NCI-H1694 treated with DMSO at 0.1 percent for 48 hours (cell line): ENCODE results near the gene RASA4B.

Experiments
- DNase-seq: peaks from one replicate; lab custom pipeline; 2025; lab: John Stamatoyannopoulos, UW

RASA4B gene

DNA sequence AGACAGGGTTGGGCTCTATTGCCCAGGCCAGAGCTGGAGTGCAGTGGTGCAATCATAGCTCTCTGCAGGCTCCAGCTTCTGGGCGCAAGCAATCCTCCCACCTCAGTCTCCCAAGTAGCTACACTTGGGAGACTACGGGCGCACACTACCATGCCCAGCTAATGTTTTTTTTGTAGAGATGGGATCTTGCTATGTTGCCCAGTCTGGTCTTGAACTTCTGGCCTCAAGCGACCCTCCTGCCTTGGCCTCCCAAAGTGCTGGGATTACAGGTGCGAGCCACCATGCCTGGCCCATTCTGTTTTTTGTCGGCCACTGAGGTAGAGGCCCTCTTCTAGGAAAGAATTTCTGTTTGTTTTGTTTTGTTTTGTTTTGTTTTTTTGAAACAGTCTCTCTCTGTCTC, 65.1 kb downstream of the RASA4B start:
- no peak for DNase-seq

GRCh38 chr7:102451371-102452054, 66.1 kb downstream of the RASA4B start:
- no peak for DNase-seq

GRCh38 chr7:102450242-102450641, 67.3 kb downstream of the RASA4B start:
- DNase-seq = peak; percentile 18

DNA sequence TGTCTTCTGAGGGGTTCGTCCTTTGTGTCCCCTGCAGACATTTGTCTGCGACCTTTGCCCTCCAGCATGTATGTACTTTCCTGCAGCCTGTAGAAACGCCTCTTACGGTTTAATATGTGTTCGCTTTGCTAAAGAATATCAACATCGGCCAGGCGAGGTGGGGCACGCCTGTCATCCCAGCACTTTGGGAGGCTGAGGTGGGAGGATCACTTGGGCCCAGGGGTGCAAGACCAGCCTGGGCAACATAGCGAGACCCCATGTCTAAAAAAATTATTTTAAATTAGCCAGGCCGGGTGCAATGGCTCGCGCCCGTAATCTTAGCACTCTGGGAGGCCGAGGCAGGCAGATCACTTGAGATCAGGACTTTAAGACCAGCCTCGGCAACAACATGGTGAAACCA, 68.4 kb downstream of the RASA4B start:
- no peak for DNase-seq

DNA sequence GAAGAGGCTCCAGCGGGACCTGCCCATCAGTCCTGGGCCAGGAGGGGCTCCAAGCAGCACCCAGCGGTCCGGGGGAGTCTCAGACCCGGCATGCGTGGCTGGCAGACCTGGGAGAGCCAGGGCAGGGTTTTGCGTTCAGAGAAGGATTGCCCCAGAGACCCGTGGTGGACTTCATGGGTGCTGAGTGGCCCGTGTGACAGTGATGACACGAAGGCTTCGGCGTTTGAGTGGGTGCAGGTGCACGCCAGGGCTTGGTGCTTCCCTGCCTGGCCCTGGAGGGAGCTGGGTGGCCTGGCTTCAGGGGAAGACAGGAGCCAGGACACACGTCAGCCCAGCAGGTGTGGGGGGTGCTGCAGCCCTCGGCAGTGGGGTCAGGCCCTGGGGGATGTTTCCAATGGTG, 70.3 kb downstream of the RASA4B start:
- DNase-seq = no peak

- no peak for DNase-seq
Measured at GRCh38 chr7:102446387-102447156, 71.0 kb downstream of the RASA4B start.

DNA sequence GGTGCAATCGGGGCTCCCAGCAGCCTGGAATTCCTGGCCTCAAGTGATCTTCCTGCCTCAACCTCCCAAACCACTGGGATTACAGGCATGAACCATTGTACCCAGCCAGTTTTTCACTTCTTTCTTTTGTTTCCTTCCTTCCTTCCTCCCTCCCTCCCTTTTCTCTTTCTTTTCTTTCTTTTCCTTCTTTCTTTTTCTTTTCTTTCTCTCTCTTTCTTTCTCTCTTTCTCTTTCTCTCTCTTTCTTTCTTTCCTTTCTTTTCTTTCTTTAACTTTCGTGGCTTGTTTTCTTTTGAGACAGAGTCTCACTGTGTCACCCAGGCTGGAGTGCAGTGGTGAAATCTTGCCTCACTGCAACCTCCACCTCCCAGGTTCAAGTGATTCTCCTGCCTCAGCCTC, 71.9 kb downstream of the RASA4B start:
- no peak for DNase-seq

GRCh38 chr7:102444961-102445673, 72.5 kb downstream of the RASA4B start:
- no peak for DNase-seq

DNA sequence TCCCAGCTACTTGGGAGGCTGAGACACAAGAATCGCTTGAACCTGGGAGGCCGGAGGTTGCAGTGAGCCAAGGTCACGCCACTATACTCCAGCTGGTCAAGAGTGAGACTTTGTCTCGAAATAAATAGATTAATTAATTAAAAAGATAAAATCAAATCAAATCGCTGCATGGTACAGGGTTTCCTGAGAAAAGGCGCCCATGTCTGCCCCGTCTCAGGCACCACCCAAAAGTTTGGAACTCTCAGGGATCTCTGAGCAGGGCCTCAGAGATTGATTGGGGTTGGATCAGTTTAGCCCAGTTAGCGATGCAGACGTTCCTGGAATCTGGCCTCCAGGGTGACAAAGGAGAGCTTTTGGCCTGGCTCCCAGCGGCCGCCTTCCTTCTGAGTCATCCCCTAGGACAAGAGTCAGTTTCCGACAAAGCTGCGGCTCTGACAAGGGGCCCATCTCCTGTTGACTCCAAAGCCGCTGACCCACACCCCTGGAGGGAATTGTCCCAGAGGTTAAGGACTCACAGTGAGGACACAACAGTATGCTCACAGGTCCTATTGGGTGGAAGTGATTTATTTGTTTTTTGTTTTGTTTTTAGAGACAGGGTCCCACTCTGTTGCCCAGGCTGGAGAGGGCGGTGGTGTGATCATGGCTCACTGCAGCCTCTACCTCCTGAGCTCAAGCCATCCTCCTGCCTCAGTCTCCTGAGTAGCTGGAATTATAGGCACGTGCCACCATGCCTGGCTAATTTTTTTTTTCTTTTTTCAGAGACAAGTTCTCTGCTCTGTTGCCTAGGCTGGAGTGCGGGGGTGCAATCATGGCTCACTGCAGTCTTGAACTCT, 77.4 kb downstream of the RASA4B start:
- DNase-seq = no peak

DNA sequence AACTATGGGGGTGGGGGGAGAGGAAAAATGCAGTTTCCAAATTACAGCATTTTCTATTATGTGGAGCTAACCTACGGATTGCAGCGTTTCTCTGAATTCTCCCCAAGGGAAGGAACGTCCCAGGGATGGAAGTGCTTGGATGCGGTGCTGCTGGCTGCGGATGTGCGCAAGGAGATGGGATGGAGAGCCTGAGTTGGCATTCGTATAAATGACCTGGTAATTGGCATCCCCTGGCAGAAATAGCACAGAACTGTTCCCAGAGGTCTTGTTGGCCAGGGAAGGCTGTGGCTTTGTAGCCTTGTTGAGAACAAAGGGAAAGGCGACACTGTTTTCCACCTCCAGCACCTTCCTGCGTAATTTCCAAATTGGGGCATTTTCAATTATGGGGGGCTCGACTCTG, 81.5 kb downstream of the RASA4B start:
- DNase-seq = no peak

DNA sequence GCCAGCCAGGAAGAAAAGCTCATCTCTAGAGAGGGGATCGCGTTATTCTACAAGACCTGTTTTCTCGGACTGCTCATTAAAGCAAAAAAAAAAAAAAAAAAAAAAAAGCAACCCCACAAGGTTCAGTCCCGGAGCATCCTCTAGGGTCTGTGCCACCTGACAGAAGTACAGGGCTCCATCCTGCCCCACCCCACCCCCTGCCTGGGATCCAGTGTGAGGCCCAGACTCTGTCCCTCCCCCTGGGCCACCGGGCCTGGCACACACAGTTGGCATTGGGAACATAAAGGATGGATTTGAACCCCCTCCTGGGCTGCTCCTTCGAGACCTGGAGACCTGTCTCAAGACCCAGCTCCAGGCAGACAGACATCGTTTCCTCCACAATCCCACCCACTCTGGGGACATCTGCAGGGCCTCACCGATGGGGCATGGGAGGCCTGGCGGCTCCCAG, 83.5 kb downstream of the RASA4B start:
- no peak for DNase-seq

GRCh38 chr7:102433219-102434038, 84.1 kb downstream of the RASA4B start, which contains the start of gene ORAI2:
Gene ORAI2, plus strand, starts transcription at chr7:102433575. Its CDS starts 5,382 bp downstream, at chr7:102438957.
- DNase-seq = peak; percentile 12
